SJSA1 (cell line): ENCODE data around the gene PRR7. TPM values are rescaled to one million over a fixed set of nuclear protein-coding genes. Genes with fewer than 3 reads are reported as not detected.

Experiments
- DNase-seq, 2 experiments: peaks; one replicate each; pipeline ENCODE4 v3.0.0-alpha.2; 2015 to 2020; ENCODE audit warnings: low spot score in 2 of 2, low read depth in 1 of 2
- H3K27ac ChIP-seq: fragments of 250-450 bp; sonication (Bioruptor Pico); 2 replicates; pipeline ENCODE4 v1.5.1; 2020; ENCODE audit warnings: mild to moderate bottlenecking, moderate library complexity
- H3K27me3 ChIP-seq: fragments of 250-450 bp; sonication (Bioruptor Pico); replicated peaks from 2 replicates; pipeline ENCODE4 v1.5.1; 2020; ENCODE audit warnings: mild to moderate bottlenecking, moderate library complexity
- H3K36me3 ChIP-seq: fragments of 250-450 bp; sonication (Bioruptor Pico); 2 replicates; pipeline ENCODE4 v1.5.1; 2020; ENCODE audit warnings: mild to moderate bottlenecking
- H3K4me1 ChIP-seq: fragments of 250-450 bp; sonication (Bioruptor Pico); replicated peaks from 2 replicates; pipeline ENCODE4 v1.6.1; 2021; ENCODE audit warnings: mild to moderate bottlenecking
- H3K4me3 ChIP-seq: fragments of 250-450 bp; sonication (Bioruptor Pico); 2 replicates; pipeline ENCODE4 v1.5.1; 2020; ENCODE audit warnings: mild to moderate bottlenecking
- H3K9me3 ChIP-seq: fragments of 250-450 bp; sonication (Bioruptor Pico); replicated peaks from 2 replicates; pipeline ENCODE4 v1.5.1; 2020; ENCODE audit warnings: mild to moderate bottlenecking
- total RNA-seq: library from RNA; depleted of rRNA; stranded (reverse); fragments of >200 nt; shearing (Covaris generic); gene quantifications from 2 replicates; pipeline ENCODE4 v1.2.3, GENCODE V29; 2014; rRNA removed

PRR7 gene
- total RNA-seq, 1 experiment from 2014 or later: 7.4 TPM

GRCh38 chr5:177501874-177502678 is 55.5 kb downstream of the PRR7 start:
- no peaks in the 10 kb centered on the region for H3K9me3 ChIP-seq
- peaks cover 3% of the 10 kb centered on the region for H3K36me3 ChIP-seq
- H3K4me1 ChIP-seq: peaks cover 20% of the 10 kb centered on the region

DNA sequence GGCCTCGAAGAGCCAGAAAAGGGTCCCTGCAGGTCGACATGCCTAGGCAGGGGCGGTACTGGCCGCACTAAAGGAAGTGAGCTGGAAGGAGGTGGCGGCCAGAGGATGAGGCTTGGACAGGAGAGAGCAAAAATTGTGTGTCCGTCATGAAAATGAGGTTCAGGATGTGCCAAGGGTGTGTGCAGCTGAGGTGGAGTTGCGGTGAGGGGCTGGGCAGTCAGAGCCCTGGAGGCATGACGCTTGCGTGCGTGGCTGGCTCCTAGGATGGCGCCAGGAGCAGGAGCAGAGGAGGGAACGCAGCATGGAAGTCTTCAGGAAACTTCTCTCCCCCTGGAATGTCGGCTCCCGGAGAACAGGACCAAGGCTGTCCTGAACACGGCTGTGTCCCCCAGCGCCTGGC is 56.3 kb downstream of the PRR7 start:
- peaks cover 17% of the 10 kb centered on the region for H3K4me1 ChIP-seq
- H3K9me3 ChIP-seq: no peaks in the 10 kb centered on the region
- H3K27me3 ChIP-seq: no peaks in the 10 kb centered on the region
- DNase-seq: no peak
- H3K36me3 ChIP-seq: peaks cover 2% of the 10 kb centered on the region
- no peak overlapping the region for H3K27ac ChIP-seq
- no peak overlapping the region for H3K4me3 ChIP-seq

More at GRCh38 chr5:177501874-177502678, 55.5 kb downstream of the PRR7 start:
- H3K27me3 ChIP-seq: no peaks in the 10 kb centered on the region
- H3K27ac ChIP-seq: no peak overlapping the region
- no peak overlapping the region for H3K4me3 ChIP-seq
- DNase-seq: no peak

- Histone ChIP-seq H3K4me3 (no peak overlapping the region), H3K27me3 (no peaks in the 10 kb centered on the region), H3K27ac (no peak overlapping the region), H3K4me1 (peaks cover 13% of the 10 kb centered on the region), H3K36me3 (peaks cover 8% of the 10 kb centered on the region), H3K9me3 (no peaks in the 10 kb centered on the region)
- no peak for DNase-seq
Observed at GRCh38 chr5:177503351-177504085, 56.9 kb downstream of the PRR7 start.

- Histone ChIP-seq H3K4me1 (peaks cover 13% of the 10 kb centered on the region), H3K27ac (no peak overlapping the region), H3K9me3 (no peaks in the 10 kb centered on the region), H3K36me3 (peaks cover 17% of the 10 kb centered on the region), H3K27me3 (no peaks in the 10 kb centered on the region), H3K4me3 (no peak overlapping the region)
- DNase-seq: no peak
Observed at GRCh38 chr5:177504086-177505056, 57.8 kb downstream of the PRR7 start.

DNA sequence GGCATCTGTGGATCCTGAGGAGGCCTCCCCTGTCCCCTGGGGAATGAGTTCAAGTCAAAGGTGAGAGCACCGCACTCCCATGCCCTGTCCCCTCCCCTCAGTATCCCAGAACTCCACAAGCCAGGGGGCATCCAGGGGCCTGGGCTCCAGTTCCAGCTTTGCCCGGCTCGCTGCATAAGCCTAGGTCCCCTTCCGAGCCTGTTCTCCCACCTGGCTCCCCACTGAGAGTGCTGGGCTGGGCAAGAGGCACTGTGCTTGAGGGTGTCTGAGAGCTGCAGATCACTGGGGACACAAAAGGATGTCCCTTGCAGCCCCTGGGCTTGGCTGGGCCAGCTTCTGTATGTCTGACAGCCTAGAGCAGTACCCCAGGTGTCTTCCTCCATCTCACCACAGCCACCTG is 58.5 kb downstream of the PRR7 start:
- no peak for DNase-seq
- no peak overlapping the region for H3K4me3 ChIP-seq
- no peaks in the 10 kb centered on the region for H3K9me3 ChIP-seq
- H3K36me3 ChIP-seq: peaks cover 24% of the 10 kb centered on the region
- no peak overlapping the region for H3K27ac ChIP-seq
- H3K4me1 ChIP-seq: peaks cover 13% of the 10 kb centered on the region
- no peaks in the 10 kb centered on the region for H3K27me3 ChIP-seq

Other genes with a start within 250 kb of the PRR7 start
- 37.6 and 56.2 TPM in 2 replicates for gene RAB24, start 143.1 kb upstream of the PRR7 start, total RNA-seq
- 456 and 457 TPM in 2 replicates for gene PRELID1, start 143.0 kb upstream of the PRR7 start, total RNA-seq
- 121 and 296 TPM in 2 replicates for gene MXD3, start 134.9 kb upstream of the PRR7 start, total RNA-seq
- gene LMAN2, start 95.1 kb upstream of the PRR7 start, total RNA-seq: 360 and 397 TPM in 2 replicates
- 1.6 TPM in 1 of 2 replicates, not detected in the other for gene RGS14, start 88.9 kb upstream of the PRR7 start, total RNA-seq
- not detected in 2 replicates for gene SLC34A1, start 62.4 kb upstream of the PRR7 start, total RNA-seq
- gene PFN3, start 46.2 kb upstream of the PRR7 start, total RNA-seq: not detected in 2 replicates
- 0.74 and 3.9 TPM in 2 replicates for gene F12, start 37.2 kb upstream of the PRR7 start, total RNA-seq
- 103 and 113 TPM in 2 replicates for gene GRK6, start 20.1 kb upstream of the PRR7 start, total RNA-seq
- 147 and 149 TPM in 2 replicates for gene DBN1, start 26.8 kb downstream of the PRR7 start, total RNA-seq
- 175 and 274 TPM in 2 replicates for gene PDLIM7, start 50.8 kb downstream of the PRR7 start, total RNA-seq
- 1.8 and 4.2 TPM in 2 replicates for gene DOK3, start 63.0 kb downstream of the PRR7 start, total RNA-seq
- 131 and 150 TPM in 2 replicates for gene DDX41, start 70.1 kb downstream of the PRR7 start, total RNA-seq
- 24.9 and 29.9 TPM in 2 replicates for gene FAM193B, start 107.7 kb downstream of the PRR7 start, total RNA-seq
- gene TMED9, start 145.4 kb downstream of the PRR7 start, total RNA-seq: 141 and 148 TPM in 2 replicates
- gene B4GALT7, start 153.3 kb downstream of the PRR7 start, total RNA-seq: 37.9 and 53.0 TPM in 2 replicates